Fibroblast of lung (primary cell): ENCODE results near the gene PTPRM.

ENCODE experiments used
- EZH2 ChIP-seq: IDR thresholded peaks from 2 replicates; pipeline ENCODE4 v1.5.1; 2012; ENCODE audit warnings: low read length, control low read depth, mild to moderate bottlenecking; ENCODE audit errors: missing control alignments
- TF ChIP-seq, protein P1 (sequence below), 2 donors: IDR thresholded peaks in 1 of 2; conservative IDR thresholded peaks in 1 of 2; 1 replicate in 1 of 2; 2 replicates in 1 of 2; pipeline ENCODE4 v1.5.1; 2011 to 2012; ENCODE audit warnings: low read length in 2 of 2, control low read depth in 1 of 2, inconsistent platforms in 1 of 2, low read depth in 1 of 2, mild to moderate bottlenecking in 1 of 2

DNA sequence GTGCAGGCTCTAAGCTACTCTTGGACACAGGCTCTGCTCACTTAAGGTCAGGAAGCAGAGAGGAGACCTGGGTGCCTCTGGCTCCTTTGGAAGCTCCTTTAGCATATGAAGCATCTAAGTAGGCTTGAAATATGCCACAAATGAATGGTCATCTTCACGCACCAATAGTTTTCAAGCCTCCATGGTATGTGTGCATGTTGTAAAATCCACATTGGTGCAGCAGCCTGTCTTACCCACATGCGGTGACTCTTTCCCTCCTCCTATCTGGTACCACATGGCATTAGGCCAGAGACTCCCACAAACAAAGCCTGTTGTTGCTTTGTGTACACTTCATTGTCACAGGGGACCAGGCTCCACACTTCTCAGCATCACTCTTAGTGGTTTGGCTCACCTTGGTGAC is 599.9 kb downstream of the PTPRM start:
- TF ChIP-seq, protein P1, sequence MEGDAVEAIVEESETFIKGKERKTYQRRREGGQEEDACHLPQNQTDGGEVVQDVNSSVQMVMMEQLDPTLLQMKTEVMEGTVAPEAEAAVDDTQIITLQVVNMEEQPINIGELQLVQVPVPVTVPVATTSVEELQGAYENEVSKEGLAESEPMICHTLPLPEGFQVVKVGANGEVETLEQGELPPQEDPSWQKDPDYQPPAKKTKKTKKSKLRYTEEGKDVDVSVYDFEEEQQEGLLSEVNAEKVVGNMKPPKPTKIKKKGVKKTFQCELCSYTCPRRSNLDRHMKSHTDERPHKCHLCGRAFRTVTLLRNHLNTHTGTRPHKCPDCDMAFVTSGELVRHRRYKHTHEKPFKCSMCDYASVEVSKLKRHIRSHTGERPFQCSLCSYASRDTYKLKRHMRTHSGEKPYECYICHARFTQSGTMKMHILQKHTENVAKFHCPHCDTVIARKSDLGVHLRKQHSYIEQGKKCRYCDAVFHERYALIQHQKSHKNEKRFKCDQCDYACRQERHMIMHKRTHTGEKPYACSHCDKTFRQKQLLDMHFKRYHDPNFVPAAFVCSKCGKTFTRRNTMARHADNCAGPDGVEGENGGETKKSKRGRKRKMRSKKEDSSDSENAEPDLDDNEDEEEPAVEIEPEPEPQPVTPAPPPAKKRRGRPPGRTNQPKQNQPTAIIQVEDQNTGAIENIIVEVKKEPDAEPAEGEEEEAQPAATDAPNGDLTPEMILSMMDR (conservative IDR thresholded peaks at IDR 0.05 in 1 of 2, IDR thresholded peaks at IDR 0.05 in 1 of 2; ENCODE audit: low read depth in 1 of 2, low read length in 2 of 2), result no peak
- TF ChIP-seq EZH2, result no peak
